ENCODE measurements around the gene AKAP13.

Gene AKAP13

DNA sequence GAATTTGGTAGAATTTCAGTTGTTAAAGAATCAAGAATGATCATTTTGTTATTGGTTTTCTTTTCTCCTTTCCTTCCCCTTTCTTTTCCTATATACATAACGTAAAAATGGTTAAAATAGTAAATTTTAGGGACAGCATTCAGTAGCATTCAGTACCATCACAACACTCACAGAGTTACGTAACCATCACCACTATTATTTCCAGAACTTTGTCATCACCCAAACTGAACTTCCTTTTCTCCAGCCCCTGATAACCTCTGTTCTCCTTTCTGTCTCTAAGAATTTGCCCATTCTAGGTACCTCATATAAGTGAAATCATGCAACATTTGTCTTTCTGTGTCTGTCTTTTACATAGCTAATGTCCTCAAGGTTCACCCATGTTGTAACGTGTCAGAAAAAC lies 165.3 kb downstream of the AKAP13 start:
- H3K4me3 ChIP-seq (ENCODE audit: control insufficient read depth, low read depth, low read length), result no peak overlapping the region
- no peak for DNase-seq (ENCODE audit: low read depth)
- TF ChIP-seq, protein P1, sequence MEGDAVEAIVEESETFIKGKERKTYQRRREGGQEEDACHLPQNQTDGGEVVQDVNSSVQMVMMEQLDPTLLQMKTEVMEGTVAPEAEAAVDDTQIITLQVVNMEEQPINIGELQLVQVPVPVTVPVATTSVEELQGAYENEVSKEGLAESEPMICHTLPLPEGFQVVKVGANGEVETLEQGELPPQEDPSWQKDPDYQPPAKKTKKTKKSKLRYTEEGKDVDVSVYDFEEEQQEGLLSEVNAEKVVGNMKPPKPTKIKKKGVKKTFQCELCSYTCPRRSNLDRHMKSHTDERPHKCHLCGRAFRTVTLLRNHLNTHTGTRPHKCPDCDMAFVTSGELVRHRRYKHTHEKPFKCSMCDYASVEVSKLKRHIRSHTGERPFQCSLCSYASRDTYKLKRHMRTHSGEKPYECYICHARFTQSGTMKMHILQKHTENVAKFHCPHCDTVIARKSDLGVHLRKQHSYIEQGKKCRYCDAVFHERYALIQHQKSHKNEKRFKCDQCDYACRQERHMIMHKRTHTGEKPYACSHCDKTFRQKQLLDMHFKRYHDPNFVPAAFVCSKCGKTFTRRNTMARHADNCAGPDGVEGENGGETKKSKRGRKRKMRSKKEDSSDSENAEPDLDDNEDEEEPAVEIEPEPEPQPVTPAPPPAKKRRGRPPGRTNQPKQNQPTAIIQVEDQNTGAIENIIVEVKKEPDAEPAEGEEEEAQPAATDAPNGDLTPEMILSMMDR (IDR thresholded peaks at IDR 0.05; ENCODE audit: control insufficient read depth, insufficient read depth, low read depth, low read length, missing control alignments), result no peak

DNA sequence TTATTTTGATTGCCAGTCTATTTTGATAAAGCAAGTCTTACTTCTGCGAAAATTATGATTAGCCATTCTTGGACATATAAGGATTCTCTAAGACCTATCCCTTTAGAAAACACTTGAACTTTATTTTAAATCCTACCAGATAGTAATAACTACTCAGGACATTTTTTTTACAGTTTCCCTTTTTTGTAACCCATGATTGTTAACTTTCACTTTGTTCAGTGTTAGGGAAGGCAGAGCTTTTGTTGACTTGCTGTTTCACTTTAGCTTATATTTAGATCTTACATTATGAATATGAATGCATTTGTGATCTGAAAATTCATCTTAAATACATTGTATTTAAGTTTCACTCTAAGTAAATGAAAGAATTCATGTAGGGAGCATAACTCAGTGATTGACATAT lies 167.0 kb downstream of the AKAP13 start:
- TF ChIP-seq, protein P1 (IDR thresholded peaks at IDR 0.05; ENCODE audit: control insufficient read depth, insufficient read depth, low read depth, low read length, missing control alignments), result no peak
- DNase-seq (ENCODE audit: low read depth), result no peak
- no peak overlapping the region for H3K4me3 ChIP-seq (ENCODE audit: control insufficient read depth, low read depth, low read length)

DNA sequence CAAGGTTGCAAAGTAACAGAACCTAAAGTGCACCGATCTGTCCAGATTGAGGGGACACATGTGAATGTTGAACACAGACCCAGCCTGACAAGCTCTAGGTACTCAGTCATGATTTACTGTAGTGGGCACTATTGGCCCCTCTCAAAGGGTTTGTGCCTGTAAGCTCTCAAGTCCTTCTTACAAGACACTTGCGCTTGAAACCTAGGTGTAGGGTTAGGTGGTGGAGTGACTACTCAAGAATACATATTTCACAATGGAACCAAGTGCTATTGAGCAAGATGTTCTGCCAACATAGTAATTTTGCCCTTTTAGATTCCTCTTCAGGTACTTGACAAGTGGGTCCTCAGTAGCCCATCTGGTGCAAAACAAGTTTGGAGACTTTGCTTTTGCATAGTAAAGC lies 169.9 kb downstream of the AKAP13 start:
- H3K4me3 ChIP-seq (ENCODE audit: control insufficient read depth, low read depth, low read length), result no peak overlapping the region
- TF ChIP-seq, protein P1 (IDR thresholded peaks at IDR 0.05; ENCODE audit: control insufficient read depth, insufficient read depth, low read depth, low read length, missing control alignments), result no peak
- no peak for DNase-seq (ENCODE audit: low read depth)

- TF ChIP-seq, protein P1 (IDR thresholded peaks at IDR 0.05; ENCODE audit: control insufficient read depth, insufficient read depth, low read depth, low read length, missing control alignments), result no peak
- DNase-seq (ENCODE audit: low read depth), result no peak
- H3K4me3 ChIP-seq (ENCODE audit: control insufficient read depth, low read depth, low read length), result no peak overlapping the region
Observed at GRCh38 chr15:85551221-85551832, 170.9 kb downstream of the AKAP13 start.

GRCh38 chr15:85554852-85555521 lies 174.6 kb downstream of the AKAP13 start:
- H3K4me3 ChIP-seq (ENCODE audit: control insufficient read depth, low read depth, low read length), result no peak overlapping the region
- TF ChIP-seq, protein P1 (IDR thresholded peaks at IDR 0.05; ENCODE audit: control insufficient read depth, insufficient read depth, low read depth, low read length, missing control alignments), result no peak
- DNase-seq (ENCODE audit: low read depth), result no peak

DNA sequence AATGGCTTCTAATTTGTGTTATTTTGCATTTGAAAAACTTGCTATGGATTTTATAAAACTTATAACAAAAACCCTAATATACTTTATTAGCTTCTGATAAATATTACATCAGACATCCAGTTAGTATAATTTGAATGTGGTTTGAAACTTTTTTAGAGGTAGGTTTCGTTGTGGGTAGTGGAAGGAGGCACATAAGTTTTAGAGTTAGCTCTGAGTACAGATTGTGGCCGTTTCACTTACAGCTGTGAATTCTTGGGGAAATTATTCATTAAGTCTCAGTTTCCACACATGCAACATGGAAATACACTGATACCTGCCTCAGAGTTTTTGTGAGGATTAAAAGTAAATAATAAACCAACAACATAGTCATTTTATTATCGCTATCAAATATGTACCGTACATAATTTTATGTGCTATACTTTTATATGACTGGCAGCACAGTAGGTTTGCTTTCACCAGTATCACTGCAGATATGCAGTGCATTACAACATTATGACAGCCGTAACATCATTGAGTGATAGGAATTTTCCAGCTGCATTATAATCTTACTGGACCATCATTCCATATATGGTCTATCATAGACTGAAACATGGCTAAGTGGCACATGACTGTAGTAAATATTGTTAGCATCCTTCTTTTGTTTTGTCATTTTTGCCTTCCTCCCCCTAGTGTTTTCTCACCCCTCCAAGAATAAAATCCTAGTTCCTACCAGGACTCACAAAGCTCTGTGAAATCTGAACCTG lies 175.6 kb downstream of the AKAP13 start:
- no peak for DNase-seq (ENCODE audit: low read depth)
- TF ChIP-seq, protein P1 (IDR thresholded peaks at IDR 0.05; ENCODE audit: control insufficient read depth, insufficient read depth, low read depth, low read length, missing control alignments), result no peak
- no peak overlapping the region for H3K4me3 ChIP-seq (ENCODE audit: control insufficient read depth, low read depth, low read length)
